ENCODE measurements around the gene LYPD6B. TPM values are rescaled to one million over a fixed set of nuclear protein-coding genes. Genes with fewer than 3 reads are reported as not detected.

The LYPD6B gene
- total RNA-seq, 1 donor from 2014 or later = 10.1 TPM

DNA sequence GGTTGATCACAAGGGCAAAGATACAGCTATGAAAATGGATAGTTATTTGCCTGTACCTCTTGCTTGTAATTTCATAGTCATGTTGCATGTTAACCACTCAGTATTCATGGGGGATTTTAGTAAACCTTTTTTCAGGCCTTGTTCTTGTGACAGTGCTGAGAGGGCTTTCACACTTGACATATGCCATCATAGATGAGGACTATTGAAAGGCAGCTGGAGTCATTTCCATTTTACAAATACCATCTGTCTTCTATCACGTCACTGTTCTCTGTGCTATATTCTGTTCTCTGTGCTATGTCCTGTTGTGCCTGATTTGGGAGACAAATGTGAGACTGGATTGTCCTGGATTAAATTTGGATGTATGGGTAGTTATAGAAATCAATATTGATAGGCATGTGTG, 131.7 kb downstream of the LYPD6B start:
- no peaks in the 10 kb centered on the region for H3K27me3 ChIP-seq
- TF ChIP-seq POLR2A (IDR thresholded peaks at IDR 0.05) (no peak), POLR2AphosphoS5 (IDR thresholded peaks at IDR 0.05; ENCODE audit: insufficient read depth in 1 of 2, low read depth in 1 of 2) (no peak)
- TF ChIP-seq, protein P1, sequence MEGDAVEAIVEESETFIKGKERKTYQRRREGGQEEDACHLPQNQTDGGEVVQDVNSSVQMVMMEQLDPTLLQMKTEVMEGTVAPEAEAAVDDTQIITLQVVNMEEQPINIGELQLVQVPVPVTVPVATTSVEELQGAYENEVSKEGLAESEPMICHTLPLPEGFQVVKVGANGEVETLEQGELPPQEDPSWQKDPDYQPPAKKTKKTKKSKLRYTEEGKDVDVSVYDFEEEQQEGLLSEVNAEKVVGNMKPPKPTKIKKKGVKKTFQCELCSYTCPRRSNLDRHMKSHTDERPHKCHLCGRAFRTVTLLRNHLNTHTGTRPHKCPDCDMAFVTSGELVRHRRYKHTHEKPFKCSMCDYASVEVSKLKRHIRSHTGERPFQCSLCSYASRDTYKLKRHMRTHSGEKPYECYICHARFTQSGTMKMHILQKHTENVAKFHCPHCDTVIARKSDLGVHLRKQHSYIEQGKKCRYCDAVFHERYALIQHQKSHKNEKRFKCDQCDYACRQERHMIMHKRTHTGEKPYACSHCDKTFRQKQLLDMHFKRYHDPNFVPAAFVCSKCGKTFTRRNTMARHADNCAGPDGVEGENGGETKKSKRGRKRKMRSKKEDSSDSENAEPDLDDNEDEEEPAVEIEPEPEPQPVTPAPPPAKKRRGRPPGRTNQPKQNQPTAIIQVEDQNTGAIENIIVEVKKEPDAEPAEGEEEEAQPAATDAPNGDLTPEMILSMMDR (IDR thresholded peaks at IDR 0.05) = no peak
- peak overlapping the region; percentile 57 for H3K27ac ChIP-seq
- H3K4me3 ChIP-seq = no peak overlapping the region
- DNase-seq (ENCODE audit: extremely low spot score in 2 of 2) = no peak
- no peaks in the 10 kb centered on the region for H3K36me3 ChIP-seq
- intact Hi-C loops (cut with DNase I) = no loop called here
- H3K4me1 ChIP-seq = peaks cover 9% of the 10 kb centered on the region
- H3K9me3 ChIP-seq = no peaks in the 10 kb centered on the region

DNA sequence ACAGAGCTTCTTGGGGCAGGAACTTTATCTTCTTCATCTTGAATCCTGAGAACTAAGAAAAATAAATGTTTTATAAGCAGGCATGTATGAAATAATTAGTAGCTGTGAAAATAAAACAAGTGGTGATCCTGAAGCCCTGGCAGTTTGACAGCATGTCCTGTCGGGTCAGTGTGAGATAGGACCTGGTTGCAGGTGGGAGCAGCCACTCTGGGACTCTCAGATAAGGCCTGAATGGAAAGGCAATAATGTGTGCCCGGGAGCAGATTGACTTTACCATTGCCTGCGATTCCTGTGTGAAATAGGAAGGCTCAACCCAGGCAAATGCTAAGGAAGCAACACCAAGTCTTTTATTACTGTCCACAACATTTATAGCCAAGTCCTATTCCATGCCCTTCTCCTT, 132.4 kb downstream of the LYPD6B start:
- Histone ChIP-seq H3K27me3 (no peaks in the 10 kb centered on the region), H3K9me3 (no peaks in the 10 kb centered on the region), H3K4me3 (no peak overlapping the region), H3K4me1 (peaks cover 9% of the 10 kb centered on the region), H3K27ac (no peak overlapping the region), H3K36me3 (no peaks in the 10 kb centered on the region)
- TF ChIP-seq POLR2A (IDR thresholded peaks at IDR 0.05) = no peak
- TF ChIP-seq, protein P1 (IDR thresholded peaks at IDR 0.05) = no peak
- no peak for TF ChIP-seq POLR2AphosphoS5 (IDR thresholded peaks at IDR 0.05; ENCODE audit: insufficient read depth in 1 of 2, low read depth in 1 of 2)
- intact Hi-C loops (cut with DNase I) = no loop called here
- DNase-seq (ENCODE audit: extremely low spot score in 2 of 2) = no peak

DNA sequence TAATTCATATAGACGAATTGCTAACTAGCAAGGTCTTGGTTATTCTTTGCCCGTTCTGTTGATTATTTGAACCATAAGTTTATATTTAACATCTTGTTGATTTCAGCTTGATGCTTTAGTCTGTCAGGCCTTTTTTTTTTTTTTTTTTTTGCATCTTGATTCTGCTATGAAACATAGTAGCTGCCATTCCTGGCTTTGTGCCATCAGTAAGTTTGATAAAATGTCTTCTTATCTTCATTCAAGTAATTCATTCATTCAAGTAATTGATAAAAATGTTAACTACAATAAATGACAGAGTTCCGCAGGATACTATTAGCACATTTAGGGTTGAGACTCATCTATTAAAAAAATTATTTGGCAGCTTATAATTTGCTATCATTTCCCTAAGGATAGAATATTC, 134.7 kb downstream of the LYPD6B start:
- Histone ChIP-seq H3K27ac (no peak overlapping the region), H3K9me3 (no peaks in the 10 kb centered on the region), H3K27me3 (no peaks in the 10 kb centered on the region), H3K4me1 (peaks cover 5% of the 10 kb centered on the region), H3K4me3 (no peak overlapping the region), H3K36me3 (no peaks in the 10 kb centered on the region)
- no peak for DNase-seq (ENCODE audit: extremely low spot score in 2 of 2)
- no peak for TF ChIP-seq POLR2A (IDR thresholded peaks at IDR 0.05)
- TF ChIP-seq POLR2AphosphoS5 (IDR thresholded peaks at IDR 0.05; ENCODE audit: insufficient read depth in 1 of 2, low read depth in 1 of 2) = no peak
- TF ChIP-seq, protein P1 (IDR thresholded peaks at IDR 0.05) = no peak
- intact Hi-C loops (cut with DNase I) = no loop called here

DNA sequence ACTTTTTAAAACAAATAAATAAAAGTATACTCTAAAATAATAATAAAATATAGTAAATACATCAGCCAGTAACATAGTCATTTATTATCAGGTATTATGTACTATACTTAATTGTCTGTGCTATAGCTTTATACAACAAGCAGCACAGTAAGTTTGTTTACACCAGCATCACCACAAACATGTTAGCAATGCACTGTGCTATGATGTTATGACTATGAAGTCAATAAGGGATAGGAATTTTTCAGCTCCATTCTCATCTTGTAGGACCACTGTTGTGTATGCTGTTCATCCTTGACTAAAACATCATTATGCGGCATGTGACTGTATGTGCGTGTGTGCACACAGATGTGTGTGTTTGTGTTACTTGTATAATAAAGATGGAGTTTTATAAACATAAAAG, 137.5 kb downstream of the LYPD6B start:
- no peak overlapping the region for H3K27ac ChIP-seq
- H3K4me3 ChIP-seq = no peak overlapping the region
- intact Hi-C loops (cut with DNase I) = no loop called here
- no peaks in the 10 kb centered on the region for H3K36me3 ChIP-seq
- H3K9me3 ChIP-seq = no peaks in the 10 kb centered on the region
- H3K27me3 ChIP-seq = no peaks in the 10 kb centered on the region
- TF ChIP-seq POLR2A (IDR thresholded peaks at IDR 0.05) = no peak
- TF ChIP-seq POLR2AphosphoS5 (IDR thresholded peaks at IDR 0.05; ENCODE audit: insufficient read depth in 1 of 2, low read depth in 1 of 2) = no peak
- TF ChIP-seq, protein P1 (IDR thresholded peaks at IDR 0.05) = no peak
- no peaks in the 10 kb centered on the region for H3K4me1 ChIP-seq
- DNase-seq (ENCODE audit: extremely low spot score in 2 of 2) = no peak

DNA sequence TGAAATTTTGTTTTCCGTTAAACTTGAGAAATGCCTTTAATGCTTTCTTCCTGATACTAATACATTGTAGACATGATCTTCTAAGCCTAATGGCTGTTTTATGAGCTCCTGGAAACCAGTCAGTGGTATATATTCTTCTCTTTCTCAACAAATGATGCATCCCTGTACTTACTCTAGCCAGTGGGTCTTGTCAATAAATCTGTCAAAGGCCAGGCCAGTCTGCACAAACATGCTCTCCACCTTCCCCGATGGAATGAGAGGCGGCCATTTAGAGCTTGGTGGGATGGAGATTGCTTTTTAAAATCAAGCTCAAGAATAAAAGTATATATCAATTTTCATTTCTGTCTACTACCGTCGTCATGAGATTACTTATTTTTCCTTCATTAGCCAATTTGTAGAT, 140.1 kb downstream of the LYPD6B start:
- H3K9me3 ChIP-seq = no peaks in the 10 kb centered on the region
- H3K36me3 ChIP-seq = no peaks in the 10 kb centered on the region
- no peaks in the 10 kb centered on the region for H3K27me3 ChIP-seq
- no peak overlapping the region for H3K27ac ChIP-seq
- TF ChIP-seq, protein P1 (IDR thresholded peaks at IDR 0.05) = no peak
- no peak for TF ChIP-seq POLR2A (IDR thresholded peaks at IDR 0.05)
- TF ChIP-seq POLR2AphosphoS5 (IDR thresholded peaks at IDR 0.05; ENCODE audit: insufficient read depth in 1 of 2, low read depth in 1 of 2) = no peak
- H3K4me1 ChIP-seq = no peaks in the 10 kb centered on the region
- no peak for DNase-seq (ENCODE audit: extremely low spot score in 2 of 2)
- intact Hi-C loops (cut with DNase I) = no loop called here
- no peak overlapping the region for H3K4me3 ChIP-seq

Measured in vagina (tissue), 2 donors.